SH-SY5Y (cell line): ENCODE measurements around the gene VSX1.

Experiments used
- GATA2 ChIP-seq: IDR thresholded peaks from 2 replicates; pipeline ENCODE4 v1.6.1; 2011; ENCODE audit warnings: mild to moderate bottlenecking, low read depth, low read length
- GATA3 ChIP-seq: IDR thresholded peaks from 2 replicates; pipeline ENCODE4 v1.6.1; 2011; ENCODE audit warnings: low read depth, mild to moderate bottlenecking, low read length, moderate library complexity

The VSX1 gene

DNA sequence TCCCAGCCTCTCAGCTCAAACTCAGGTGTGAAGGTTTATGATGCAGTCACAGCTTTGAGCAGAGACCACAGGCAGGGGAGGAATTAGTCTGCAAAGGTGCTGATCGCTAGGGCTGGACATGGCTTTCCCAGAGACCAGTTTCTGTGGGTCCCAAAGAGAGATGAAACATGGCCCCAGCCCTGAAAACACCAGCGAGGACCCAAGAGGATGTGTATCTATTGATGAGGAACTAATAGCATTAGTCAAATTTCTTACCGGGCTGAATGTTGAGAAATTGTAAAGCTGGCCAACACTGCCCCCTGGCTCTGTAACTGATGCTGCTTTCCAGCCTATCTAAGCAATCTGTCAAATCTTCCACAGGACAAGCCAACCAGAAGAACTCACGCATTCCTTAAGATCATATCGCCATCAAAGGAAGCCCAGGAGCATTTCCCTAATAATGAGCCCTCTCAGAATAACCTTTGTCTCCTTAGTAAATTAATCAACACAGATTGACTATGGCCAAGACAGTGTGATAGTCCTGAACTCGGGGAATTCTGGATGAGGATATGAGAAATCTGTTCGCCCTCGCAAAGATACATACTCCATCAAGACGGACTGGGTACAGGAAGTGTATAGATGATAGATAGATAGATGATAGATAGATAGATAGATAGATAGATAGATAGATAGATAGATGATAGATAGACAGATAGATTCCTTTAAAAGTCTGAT, 16.2 kb downstream of the VSX1 start:
- peak; percentile 69; the same call in 1 of the 2 replicates for TF ChIP-seq GATA2
- TF ChIP-seq GATA3: no peak

GRCh38 chr20:25065072-25065624, 16.8 kb downstream of the VSX1 start:
- TF ChIP-seq GATA3: no peak
- no peak for TF ChIP-seq GATA2

- TF ChIP-seq GATA2 (no peak), GATA3 (no peak)
Measured at GRCh38 chr20:25064561-25065071, 17.3 kb downstream of the VSX1 start.

GRCh38 chr20:25063981-25064380, 18.0 kb downstream of the VSX1 start:
- TF ChIP-seq GATA3: no peak
- no peak for TF ChIP-seq GATA2

DNA sequence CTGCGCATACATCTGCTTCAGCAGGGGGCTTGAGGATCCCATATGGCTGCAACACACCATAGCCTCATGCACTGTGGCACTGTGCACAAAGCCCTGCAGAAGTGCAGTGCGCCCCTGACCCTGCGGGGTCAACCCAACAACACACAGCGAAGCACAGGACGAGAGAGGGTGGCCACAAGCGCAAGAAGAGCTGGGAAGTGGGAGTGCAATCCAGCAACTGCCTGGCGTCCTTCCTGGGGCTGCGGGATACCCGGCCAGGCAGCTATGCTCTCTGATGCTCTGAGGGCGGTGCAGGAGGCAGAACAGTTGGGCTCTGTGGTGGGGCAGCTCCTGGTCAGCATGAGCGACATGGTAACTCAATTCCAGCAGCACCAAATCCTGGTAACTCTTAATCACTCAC, 18.4 kb downstream of the VSX1 start:
- TF ChIP-seq GATA3 (no peak), GATA2 (no peak)

DNA sequence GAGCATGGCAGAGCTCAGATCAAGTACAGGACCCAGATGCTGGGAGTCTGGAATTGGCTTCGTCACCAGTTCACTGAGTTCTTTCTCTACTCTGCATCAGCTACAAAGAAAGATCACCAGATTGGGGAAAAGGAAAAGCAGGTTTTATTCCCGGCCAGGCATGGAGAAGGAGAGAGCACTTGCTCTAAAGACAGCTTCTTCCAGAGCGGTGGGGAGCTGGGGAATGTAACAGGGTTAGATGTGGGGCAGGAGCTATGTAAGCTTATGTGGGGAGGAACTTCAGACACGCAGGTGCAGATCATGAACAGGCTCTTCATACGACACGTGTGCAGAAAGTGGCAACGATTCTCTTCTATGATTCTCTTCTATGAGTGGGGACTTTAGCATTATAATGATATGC, 19.1 kb downstream of the VSX1 start:
- no peak for TF ChIP-seq GATA2
- no peak for TF ChIP-seq GATA3

DNA sequence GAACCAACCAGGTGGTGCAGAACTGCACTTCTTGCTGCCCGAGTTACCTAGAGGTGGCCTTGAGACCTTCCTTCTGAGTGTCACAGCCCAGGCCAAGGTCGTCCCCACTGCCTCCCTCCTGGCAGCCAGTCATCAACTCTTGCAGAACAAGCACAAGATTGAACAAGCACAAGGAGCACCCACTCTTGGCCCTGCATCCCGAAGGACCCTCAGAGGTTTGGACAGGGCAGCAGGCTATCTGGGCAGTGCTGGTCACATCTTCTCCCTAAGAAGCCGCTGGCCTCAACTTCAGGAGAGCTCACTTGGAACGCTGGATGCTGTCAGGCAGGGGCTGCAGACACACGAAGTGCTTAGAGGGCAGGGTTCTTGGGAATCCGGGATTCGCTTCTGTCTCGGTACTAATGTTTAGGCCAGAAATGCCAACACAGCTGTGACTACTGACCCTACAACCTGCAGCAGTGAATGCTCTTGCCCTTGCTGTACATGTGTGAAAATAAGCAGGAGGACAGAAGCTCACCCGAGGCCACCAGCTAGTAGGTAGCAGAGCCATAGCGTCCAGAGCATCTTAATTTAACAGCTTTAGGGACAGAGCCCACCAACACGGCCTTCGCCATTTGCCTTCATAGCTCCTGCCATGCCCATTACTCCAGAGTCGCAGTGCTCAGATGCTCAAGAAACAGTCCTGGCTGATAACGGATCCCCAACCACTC, 20.0 kb downstream of the VSX1 start:
- TF ChIP-seq GATA2 (no peak), GATA3 (no peak)

- TF ChIP-seq GATA3 (no peak), GATA2 (no peak)
Measured at GRCh38 chr20:25061103-25061799, 20.7 kb downstream of the VSX1 start.

- no peak for TF ChIP-seq GATA3
- no peak for TF ChIP-seq GATA2
Measured at GRCh38 chr20:25059866-25060465, 22.0 kb downstream of the VSX1 start.

DNA sequence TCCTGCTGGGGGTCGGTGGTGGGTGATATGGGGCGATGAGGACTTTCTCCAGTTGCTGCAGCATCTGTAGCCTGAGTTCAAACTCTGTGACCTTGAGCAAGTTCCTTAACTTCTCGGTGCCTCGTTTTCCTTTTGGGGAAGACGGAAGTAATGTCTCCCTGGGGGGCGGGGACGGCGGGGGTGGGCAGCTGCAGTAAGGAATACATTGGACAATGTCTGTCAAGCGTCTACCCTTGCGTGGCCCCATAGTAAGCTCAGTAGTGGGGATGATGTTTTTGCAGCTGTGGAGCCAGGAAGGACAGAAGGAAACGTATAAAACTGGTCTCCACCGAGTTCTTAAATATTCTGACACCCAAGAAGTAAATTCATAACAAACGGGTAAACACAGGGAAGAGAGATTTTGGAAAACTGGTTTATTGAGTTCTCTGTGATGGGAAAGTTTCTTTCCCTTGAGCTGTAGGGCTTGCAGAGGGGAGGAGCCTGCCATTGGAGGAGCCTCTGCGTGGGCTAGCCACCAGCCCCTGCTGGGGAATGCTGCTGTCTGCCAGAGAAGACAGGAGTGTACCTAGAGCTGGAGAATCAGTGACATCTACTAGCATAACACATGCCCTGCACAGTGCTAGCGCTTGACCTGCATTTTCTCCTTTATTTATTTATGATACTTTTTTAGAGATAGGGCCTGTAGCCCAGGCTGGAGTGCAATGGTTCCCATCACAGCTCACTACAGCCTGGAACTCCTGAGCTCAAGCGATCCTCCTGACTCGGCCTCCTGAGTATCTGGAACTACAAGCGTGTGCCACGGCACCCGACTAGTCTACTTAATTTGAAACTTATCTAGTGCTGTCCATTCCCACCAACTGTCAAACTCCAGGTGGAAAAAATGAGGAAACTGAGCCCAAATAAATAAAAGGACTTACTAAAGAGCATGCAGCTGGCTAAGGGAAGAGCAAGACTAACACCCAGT, 22.8 kb downstream of the VSX1 start:
- TF ChIP-seq GATA3 (no peak), GATA2 (no peak)

- TF ChIP-seq GATA3 (no peak), GATA2 (no peak)
Measured at GRCh38 chr20:25058051-25058846, 23.7 kb downstream of the VSX1 start, which contains the start of gene ACSS1. Gene ACSS1, minus strand, starts transcription at chr20:25058139. Its CDS starts 37 bp downstream, at chr20:25058102.
